IMR-90 (cell line): ENCODE data around the gene SUPT3H. TPM values are rescaled to one million over a fixed set of nuclear protein-coding genes. Genes with fewer than 3 reads are reported as not detected.
A peak's percentile ranks its signal among the peaks of the same experiment; 100 is the strongest.

Experiments
- ATAC-seq: fragments of 200-7000 bp; cut with Tn5 transposase; 2 replicates; pipeline ENCODE4 v1.9.1; 2020; ENCODE audit warnings: low read depth, mild to moderate bottlenecking, moderate library complexity
- BruUV-seq: library from RNA; stranded (reverse); fragments of 400-500 nt; replicated peaks from 2 replicates; lab custom pipeline; 2021; lab: Mats Ljungman, UMichigan
- CTCF ChIA-PET: fragments of 300-600 bp; formaldehyde crosslinking; extraction: SDS; loops from one replicate; lab custom pipeline; 2021; ENCODE audit warnings: antibody characterized with exemption; lab: Yijun Ruan, JAX
- POLR2A ChIA-PET: fragments of 300-600 bp; sonication (Branson Sonifier 250); formaldehyde crosslinking; loops from one replicate; lab custom pipeline; 2022; ENCODE audit warnings: antibody characterized with exemption; ENCODE audit not compliant: unreplicated experiment; lab: Charles Lee
- DNase-seq: peaks from one replicate; pipeline ENCODE4 v3.0.0; 2013
- H2AFZ ChIP-seq: replicated peaks from 2 replicates; pipeline ENCODE3; 2013; ENCODE audit warnings: low read length, mild to moderate bottlenecking; ENCODE audit not compliant: poor library complexity
- H2AK5ac ChIP-seq: 2 replicates; pipeline ENCODE4 v1.6.1; 2013; ENCODE audit warnings: low read depth, low read length, inconsistent platforms
- H2AK9ac ChIP-seq: replicated peaks from 2 replicates; pipeline ENCODE3; 2013; ENCODE audit warnings: mild to moderate bottlenecking, low read depth, low read length, moderate library complexity; ENCODE audit not compliant: poor library complexity
- H2BK120ac ChIP-seq: 2 replicates; pipeline ENCODE4 v1.6.1; 2013; ENCODE audit warnings: low read depth, low read length, inconsistent platforms
- H2BK15ac ChIP-seq: 3 replicates; pipeline ENCODE4 v1.6.1; 2013; ENCODE audit warnings: low read depth, low read length, inconsistent platforms
- H2BK20ac ChIP-seq: 2 replicates; pipeline ENCODE4 v1.6.1; 2013; ENCODE audit warnings: low read depth, mild to moderate bottlenecking, inconsistent platforms, low read length, moderate library complexity
- H2BK5ac ChIP-seq: 2 replicates; pipeline ENCODE4 v1.6.1; 2013; ENCODE audit warnings: mild to moderate bottlenecking, low read depth, low read length, inconsistent platforms; ENCODE audit not compliant: poor library complexity, severe bottlenecking
- H3K14ac ChIP-seq: replicated peaks from 2 replicates; pipeline ENCODE4 v1.6.1; 2013; ENCODE audit warnings: low read depth, low read length, inconsistent platforms
- H3K18ac ChIP-seq: 2 replicates; pipeline ENCODE4 v1.6.1; 2013; ENCODE audit warnings: low read depth, low read length, control low read depth
- H3K23ac ChIP-seq: 2 replicates; pipeline ENCODE4 v1.6.1; 2013; ENCODE audit warnings: low read depth, low read length, inconsistent platforms
- H3K27ac ChIP-seq: 2 replicates; pipeline ENCODE4 v1.5.1; 2013; ENCODE audit warnings: mild to moderate bottlenecking, control low read depth, low read length; ENCODE audit not compliant: insufficient read depth
- H3K27me3 ChIP-seq: 2 replicates; pipeline ENCODE4 v1.6.1; 2013; ENCODE audit warnings: low read length; ENCODE audit not compliant: control insufficient read depth, insufficient read depth
- H3K36me3 ChIP-seq: 2 replicates; pipeline ENCODE4 v1.6.1; 2013; ENCODE audit warnings: low read length, mixed read lengths; ENCODE audit not compliant: control insufficient read depth, insufficient read depth
- H3K4ac ChIP-seq: 2 replicates; pipeline ENCODE4 v1.6.1; 2013; ENCODE audit warnings: low read depth, low read length, inconsistent platforms
- H3K4me1 ChIP-seq: 2 replicates; pipeline ENCODE4 v1.6.1; 2013; ENCODE audit warnings: low read length, mixed read lengths; ENCODE audit not compliant: control insufficient read depth, insufficient read depth
- H3K4me2 ChIP-seq: 2 replicates; pipeline ENCODE4 v1.6.1; 2013; ENCODE audit warnings: low read depth, mild to moderate bottlenecking, control low read depth, low read length, moderate library complexity
- H3K4me3 ChIP-seq: 2 replicates; pipeline ENCODE4 v1.5.1; 2013; ENCODE audit warnings: low read depth, mild to moderate bottlenecking, control low read depth, low read length, moderate library complexity; ENCODE audit not compliant: insufficient read depth
- H3K56ac ChIP-seq: 2 replicates; pipeline ENCODE4 v1.6.1; 2013; ENCODE audit warnings: low read length, inconsistent platforms; ENCODE audit not compliant: insufficient read depth; ENCODE audit errors: extremely low read depth
- H3K79me1 ChIP-seq, 2 experiments: 2 replicates each; pipeline ENCODE4 v1.6.1; 2013; ENCODE audit warnings: low read length in 2 of 2, inconsistent platforms in 1 of 2, low read depth in 1 of 2
- H3K9ac ChIP-seq: 2 replicates; pipeline ENCODE4 v1.6.1; 2013; ENCODE audit warnings: low read depth, low read length, control low read depth
- H3K9me1 ChIP-seq: 2 replicates; pipeline ENCODE4 v1.6.1; 2013; ENCODE audit warnings: low read length, inconsistent platforms; ENCODE audit not compliant: insufficient read depth
- H3K9me3 ChIP-seq: 2 replicates; pipeline ENCODE4 v1.6.1; 2013; ENCODE audit warnings: low read length; ENCODE audit not compliant: control insufficient read depth, insufficient read depth
- H4K20me1 ChIP-seq: 2 replicates; pipeline ENCODE4 v1.6.1; 2013; ENCODE audit warnings: low read length, inconsistent platforms; ENCODE audit not compliant: insufficient read depth
- H4K5ac ChIP-seq: 2 replicates; pipeline ENCODE4 v1.6.1; 2013; ENCODE audit warnings: mild to moderate bottlenecking, low read depth, low read length, control low read depth
- H4K8ac ChIP-seq, 2 experiments: 2 replicates each; pipeline ENCODE4 v1.6.1; 2013; ENCODE audit warnings: low read depth in 2 of 2, low read length in 2 of 2, control low read depth in 1 of 2, inconsistent platforms in 1 of 2
- H4K91ac ChIP-seq: 2 replicates; pipeline ENCODE4 v1.6.1; 2013; ENCODE audit warnings: low read depth, low read length, inconsistent platforms; ENCODE audit not compliant: insufficient read depth
- CHD1 ChIP-seq: IDR thresholded peaks from 2 replicates; pipeline ENCODE4 v1.6.1; 2012; ENCODE audit warnings: low read depth, low read length, improper control_type of control experiment
- ELK1 ChIP-seq: fragments of 150-350 bp; IDR thresholded peaks from 2 replicates; pipeline ENCODE4 v1.6.1; 2016; ENCODE audit warnings: low read depth, mild to moderate bottlenecking, low read length, moderate library complexity, borderline replicate concordance
- MAZ ChIP-seq: IDR thresholded peaks from 2 replicates; pipeline ENCODE4 v1.6.1; 2012; ENCODE audit warnings: low read depth, mild to moderate bottlenecking, low read length, improper control_type of control experiment, moderate library complexity, borderline replicate concordance
- POLR2A ChIP-seq: IDR thresholded peaks from 2 replicates; pipeline ENCODE4 v1.6.1; 2012; ENCODE audit warnings: mild to moderate bottlenecking, low read depth, low read length
- dilution Hi-C: fragments of 300-500 bp; cut with HindIII; formaldehyde crosslinking; loops from one replicate; pipeline ENCODE4 v1.14.3; 2018; ENCODE audit warnings: low sequenced_read_pairs; ENCODE audit not compliant: unreplicated experiment
- in situ Hi-C: fragments of 300-500 bp; cut with MboI; formaldehyde crosslinking; loops from 3 replicates; pipeline ENCODE4 v1.14.3; 2019; ENCODE audit warnings: low sequenced_read_pairs, inconsistent platforms, mixed read lengths
- intact Hi-C: fragments of 100-400 bp; cut with micrococcal nuclease; formaldehyde crosslinking; loops from 2 replicates; pipeline ENCODE4 v1.10.0; 2022
- polyA plus RNA-seq, 3 experiments: library from polyadenylated mRNA; depleted of rRNA; stranded (reverse); fragments of >200 nt; gene quantifications; 2 replicates each; pipeline ENCODE4 v1.2.3, GENCODE V29; 2012; ENCODE audit warnings: low replicate concordance in 1 of 3
- total RNA-seq: library from RNA; depleted of rRNA; stranded (reverse); fragments of >200 nt; gene quantifications from 2 replicates; pipeline ENCODE4 v1.2.3, GENCODE V29; 2012

Gene SUPT3H
- total and polyA plus RNA-seq, 2 of the 4 experiments (the other 2 are of a cell fraction): 4.5 to 5.0 TPM

GRCh38 chr6:45012687-45013086 is 365.0 kb downstream of the SUPT3H start:
- H4K91ac ChIP-seq: no peak overlapping the region
- no peak overlapping the region for H2BK5ac ChIP-seq
- no peaks in the 10 kb centered on the region for H3K27me3 ChIP-seq
- H3K4me3 ChIP-seq: no peak overlapping the region
- H3K14ac ChIP-seq: no peak overlapping the region
- no peak overlapping the region for H2BK20ac ChIP-seq
- peak; percentile 44 for ATAC-seq
- intact Hi-C loops: no loop called here
- no peak overlapping the region for H3K56ac ChIP-seq
- no peaks in the 10 kb centered on the region for H3K9me3 ChIP-seq
- in situ Hi-C loops: no loop called here
- peak; percentile 4 for DNase-seq
- no peak overlapping the region for H3K4ac ChIP-seq
- H3K23ac ChIP-seq: no peak overlapping the region
- dilution Hi-C loops: no loop called here
- no peak overlapping the region for H2BK120ac ChIP-seq
- no peak overlapping the region for H2AK5ac ChIP-seq
- H3K36me3 ChIP-seq: no peaks in the 10 kb centered on the region
- H2AK9ac ChIP-seq: no peak overlapping the region
- no peak overlapping the region for H2AFZ ChIP-seq
- no peak overlapping the region for H4K5ac ChIP-seq
- TF ChIP-seq MAZ (no peak), CHD1 (no peak), POLR2A (no peak), ELK1 (no peak)
- CTCF ChIA-PET: no interaction called here
- POLR2A ChIA-PET: no interaction called here
- H3K4me1 ChIP-seq: no peaks in the 10 kb centered on the region
- H3K27ac ChIP-seq: no peak overlapping the region
- no peaks in the 10 kb centered on the region for H4K20me1 ChIP-seq
- H3K9ac ChIP-seq: no peak overlapping the region
- no TSS peak for BruUV-seq
- no peak overlapping the region for H2BK15ac ChIP-seq
- H3K79me1 ChIP-seq: no peaks in the 10 kb centered on the region
- H3K9me1 ChIP-seq: no peaks in the 10 kb centered on the region
- no peak overlapping the region for H3K18ac ChIP-seq
- no peak overlapping the region for H3K4me2 ChIP-seq
- H4K8ac ChIP-seq: no peak overlapping the region
